H1 (cell line): Measurements from ENCODE around the gene TMEM120B. TPM values are rescaled to one million over a fixed set of nuclear protein-coding genes. Genes with fewer than 3 reads are reported as not detected.
"Not testable (repeated sequence)": the region's sequence is repeated elsewhere in the genome, so short reads cannot be mapped to it uniquely, and the experiment has no call there.

Experiments used
- CTCF ChIA-PET: fragments of 300-600 bp; sonication (Branson Sonifier 250); formaldehyde crosslinking; loops from one replicate; lab custom pipeline; 2021; ENCODE audit not compliant: partially characterized antibody; lab: Charles Lee
- POLR2A ChIA-PET: fragments of 300-600 bp; sonication (Branson Sonifier 250); formaldehyde crosslinking; loops from one replicate; lab custom pipeline; 2021; ENCODE audit warnings: inconsistent platforms; ENCODE audit not compliant: partially characterized antibody; lab: Charles Lee
- DNase-seq, 2 experiments: peaks; one replicate each; pipeline versions ENCODE4 v3.0.0 to v3.0.0-alpha.2; 2010 to 2022; ENCODE audit warnings: low spot score in 2 of 2, low read depth in 1 of 2, mixed read lengths in 1 of 2
- FAIRE-seq: peaks from 2 replicates; lab custom pipeline; 2011; peaks lifted over from hg19 to GRCh38; lab: Jason Lieb, UNC
- H2AFZ ChIP-seq: 2 replicates; pipeline ENCODE4 v1.8.1; 2012; ENCODE audit warnings: low read length, inconsistent platforms
- H2AK5ac ChIP-seq: 2 replicates; pipeline ENCODE4 v1.6.1; 2013; ENCODE audit warnings: low read depth, low read length
- H2BK120ac ChIP-seq: replicated peaks from 2 replicates; pipeline ENCODE3; 2013; ENCODE audit warnings: low read depth, low read length, inconsistent platforms
- H2BK12ac ChIP-seq: 2 replicates; pipeline ENCODE4 v1.6.1; 2013; ENCODE audit warnings: low read depth, low read length
- H2BK15ac ChIP-seq: 2 replicates; pipeline ENCODE4 v1.6.1; 2013; ENCODE audit warnings: low read length
- H2BK20ac ChIP-seq: 2 replicates; pipeline ENCODE4 v1.6.1; 2013; ENCODE audit warnings: low read length
- H2BK5ac ChIP-seq: 2 replicates; pipeline ENCODE4 v1.6.1; 2013; ENCODE audit warnings: low read depth, low read length
- H3K14ac ChIP-seq: 2 replicates; pipeline ENCODE4 v1.6.1; 2013; ENCODE audit warnings: inconsistent platforms; ENCODE audit not compliant: insufficient read length
- H3K18ac ChIP-seq: 2 replicates; pipeline ENCODE4 v1.6.1; 2013; ENCODE audit warnings: low read length; ENCODE audit errors: extremely low read depth
- H3K23ac ChIP-seq: 2 replicates; pipeline ENCODE4 v1.6.1; 2013; ENCODE audit warnings: inconsistent platforms; ENCODE audit not compliant: insufficient read length
- H3K23me2 ChIP-seq: 2 replicates; pipeline ENCODE4 v1.6.1; 2013; ENCODE audit warnings: low read depth, low read length
- H3K27ac ChIP-seq: 2 replicates; pipeline ENCODE4 v1.6.1; 2011; ENCODE audit warnings: low read depth, low read length, inconsistent platforms
- H3K27me3 ChIP-seq, 4 experiments: replicated peaks in 1 of 4; 1 replicate in 1 of 4; 2 replicates in 3 of 4; pipeline versions ENCODE4 v1.6.1 to v1.8.1; 2011 to 2013; ENCODE audit warnings: low read length in 3 of 4, mild to moderate bottlenecking in 3 of 4, inconsistent platforms in 2 of 4, mixed read lengths in 2 of 4, moderate library complexity in 1 of 4; ENCODE audit not compliant: control insufficient read depth in 3 of 4, insufficient read depth in 3 of 4; ENCODE audit errors: extremely low read depth in 1 of 4
- H3K36me3 ChIP-seq, 4 experiments: 2 replicates each; pipeline versions ENCODE4 v1.6.1 to v1.8.1; 2011 to 2013; ENCODE audit warnings: mild to moderate bottlenecking in 4 of 4, low read length in 3 of 4, moderate library complexity in 2 of 4, control low read depth in 1 of 4, inconsistent platforms in 1 of 4; ENCODE audit not compliant: insufficient read depth in 4 of 4, control insufficient read depth in 2 of 4
- H3K4ac ChIP-seq: replicated peaks from 2 replicates; pipeline ENCODE3; 2013; ENCODE audit warnings: low read length, low read depth, mixed read lengths, inconsistent platforms; ENCODE audit not compliant: insufficient read length
- H3K4me1 ChIP-seq, 4 experiments: replicated peaks in 1 of 4; 1 replicate in 1 of 4; 2 replicates in 3 of 4; pipeline versions ENCODE4 v1.6.1 to v1.8.1; 2011 to 2013; ENCODE audit warnings: low read length in 3 of 4, inconsistent platforms in 2 of 4, mixed read lengths in 1 of 4; ENCODE audit not compliant: insufficient read depth in 4 of 4, control insufficient read depth in 3 of 4
- H3K4me2 ChIP-seq, 2 experiments: 2 replicates each; pipeline versions ENCODE4 v1.6.1 to v1.8.1; 2011 to 2013; ENCODE audit warnings: low read depth in 2 of 2, low read length in 2 of 2, control low read depth in 1 of 2, inconsistent platforms in 1 of 2, mild to moderate bottlenecking in 1 of 2; ENCODE audit not compliant: insufficient read depth in 1 of 2
- H3K4me3 ChIP-seq, 4 experiments: fragments of 200-600, 300-600 bp in 1 of 4; sonication (generic), shearing (Covaris generic), sonication (Bioruptor Twin) in 1 of 4; 2 replicates each; pipeline versions ENCODE4 v1.5.1 to v1.8.1; 2011 to 2016; ENCODE audit warnings: low read length in 4 of 4, low read depth in 3 of 4, control low read depth in 2 of 4, inconsistent platforms in 2 of 4, mild to moderate bottlenecking in 2 of 4, mixed read lengths in 1 of 4, moderate library complexity in 1 of 4; ENCODE audit not compliant: insufficient read depth in 2 of 4; ENCODE audit errors: extremely low read depth in 1 of 4
- H3K56ac ChIP-seq: replicated peaks from 2 replicates; pipeline ENCODE3; 2013; ENCODE audit warnings: low read depth, mild to moderate bottlenecking, mixed read lengths, low read length, inconsistent platforms; ENCODE audit not compliant: insufficient read length
- H3K79me1 ChIP-seq: 2 replicates; pipeline ENCODE4 v1.6.1; 2013; ENCODE audit warnings: low read depth, low read length, control low read depth
- H3K79me2 ChIP-seq, 2 experiments: 2 replicates each; pipeline versions ENCODE4 v1.6.1 to v1.8.1; 2012 to 2013; ENCODE audit warnings: low read length in 2 of 2, mild to moderate bottlenecking in 2 of 2, inconsistent platforms in 1 of 2; ENCODE audit not compliant: insufficient read depth in 2 of 2, control insufficient read depth in 1 of 2
- H3K9ac ChIP-seq, 4 experiments: replicated peaks in 1 of 4; 1 replicate in 1 of 4; 2 replicates in 3 of 4; pipeline versions ENCODE4 v1.6.1 to v1.8.1; 2011 to 2013; ENCODE audit warnings: low read depth in 3 of 4, low read length in 3 of 4, control low read depth in 2 of 4, mild to moderate bottlenecking in 2 of 4, moderate library complexity in 2 of 4, inconsistent platforms in 1 of 4; ENCODE audit errors: extremely low read depth in 1 of 4
- H3K9me3 ChIP-seq, 2 experiments: 2 replicates each; pipeline versions ENCODE4 v1.6.1 to v1.8.1; 2012 to 2013; ENCODE audit warnings: mild to moderate bottlenecking in 2 of 2, moderate library complexity in 2 of 2, control low read depth in 1 of 2, inconsistent platforms in 1 of 2, low read depth in 1 of 2, low read length in 1 of 2, mixed read lengths in 1 of 2; ENCODE audit not compliant: insufficient read depth in 2 of 2
- H4K20me1 ChIP-seq, 2 experiments: replicated peaks in 1 of 2; 2 replicates each; pipeline versions ENCODE3 to v1.8.1; 2011 to 2013; ENCODE audit warnings: inconsistent platforms in 2 of 2, low read length in 2 of 2, mild to moderate bottlenecking in 1 of 2; ENCODE audit not compliant: insufficient read depth in 2 of 2, control insufficient read depth in 1 of 2
- H4K5ac ChIP-seq: 2 replicates; pipeline ENCODE4 v1.6.1; 2013; ENCODE audit warnings: low read length, low read depth, mixed read lengths, inconsistent platforms; ENCODE audit not compliant: insufficient read length
- H4K8ac ChIP-seq: 2 replicates; pipeline ENCODE4 v1.8.0; 2013; ENCODE audit warnings: mild to moderate bottlenecking, moderate library complexity, low read length, inconsistent platforms; ENCODE audit not compliant: insufficient read depth; ENCODE audit errors: extremely low read depth
- H4K91ac ChIP-seq: replicated peaks from 2 replicates; pipeline ENCODE3; 2013; ENCODE audit warnings: low read length, mixed read lengths, inconsistent platforms; ENCODE audit not compliant: insufficient read length
- BACH1 ChIP-seq: IDR thresholded peaks from 2 replicates; pipeline ENCODE4 v1.6.1; 2012; ENCODE audit warnings: low read length, improper control_type of control experiment
- CHD1 ChIP-seq: IDR thresholded peaks from 2 replicates; pipeline ENCODE4 v1.6.1; 2012; ENCODE audit warnings: low read depth, low read length, improper control_type of control experiment
- CREB1 ChIP-seq: IDR thresholded peaks from 2 replicates; pipeline ENCODE4 v1.6.1; 2012; ENCODE audit warnings: inconsistent platforms
- E2F6 ChIP-seq: IDR thresholded peaks from 2 replicates; pipeline ENCODE4 v1.6.1; 2012; ENCODE audit warnings: inconsistent platforms
- EZH2 ChIP-seq: fragments of 200-600 bp; sonication (generic); IDR thresholded peaks from 2 replicates; pipeline ENCODE4 v1.7.1; 2012; ENCODE audit warnings: low read depth, mild to moderate bottlenecking, moderate library complexity, low read length, inconsistent platforms; ENCODE audit not compliant: severe bottlenecking
- KDM4A ChIP-seq: IDR thresholded peaks from one replicate; pipeline ENCODE4 v1.7.1; 2012; ENCODE audit warnings: low read depth, mild to moderate bottlenecking, moderate library complexity, low read length, inconsistent platforms; ENCODE audit not compliant: severe bottlenecking
- NANOG ChIP-seq: IDR thresholded peaks from 2 replicates; pipeline ENCODE4 v1.6.1; 2011; ENCODE audit warnings: low read length, low read depth, mild to moderate bottlenecking, inconsistent platforms; ENCODE audit not compliant: insufficient read depth, poor library complexity, severe bottlenecking
- RAD21 ChIP-seq, 2 experiments: IDR thresholded peaks in 1 of 2; conservative IDR thresholded peaks in 1 of 2; 2 replicates each; pipeline ENCODE4 v1.6.1; 2011; ENCODE audit warnings: low read depth in 2 of 2, low read length in 2 of 2, improper control_type of control experiment in 1 of 2, inconsistent platforms in 1 of 2, mild to moderate bottlenecking in 1 of 2, moderate library complexity in 1 of 2
- SAP30 ChIP-seq: fragments of 300-600 bp; sonication (generic); IDR thresholded peaks from 2 replicates; pipeline ENCODE4 v1.7.1; 2012; ENCODE audit warnings: low read length, moderate library complexity, mild to moderate bottlenecking, inconsistent platforms; ENCODE audit not compliant: insufficient read depth, insufficient replicate concordance
- SP1 ChIP-seq: IDR thresholded peaks from 2 replicates; pipeline ENCODE4 v1.6.1; 2011; ENCODE audit warnings: low read depth, low read length
- SRF ChIP-seq: IDR thresholded peaks from 2 replicates; pipeline ENCODE4 v1.6.1; 2011; ENCODE audit warnings: mild to moderate bottlenecking, low read depth, low read length, moderate library complexity
- WGBS, 2 experiments: shearing (Covaris generic) in 1 of 2; methylation state at CpG; one replicate each; pipeline versions ENCODE4 v1.1.6 to v1.1.7; 2013 to 2015; ENCODE audit warnings: low lambda C conversion rate in 2 of 2, mixed read lengths in 2 of 2, inconsistent platforms in 1 of 2, low coverage in 1 of 2, missing lambda C conversion rate in 1 of 2; ENCODE audit not compliant: insufficient replicate concordance in 2 of 2, insufficient coverage in 1 of 2, insufficient read length in 1 of 2; ENCODE audit errors: extremely low coverage in 1 of 2, missing lambda C conversion rate in 1 of 2; 5-methylcytosine and 5-hydroxymethylcytosine counted together
- polyA plus RNA-seq, 7 experiments: library from polyadenylated mRNA; depleted of rRNA in 3 of 7; stranded (reverse) in 5 of 7; unstranded in 2 of 7; fragments of >200 nt in 5 of 7; fragments of 200-250 nt in 2 of 7; gene quantifications; 1 replicate in 5 of 7; 2 replicates in 1 of 7; 4 replicates in 1 of 7; pipeline versions ENCODE4 v1.2.1 to v1.2.3, GENCODE V29; 2011 to 2013; ENCODE audit warnings: missing spikeins in 2 of 7, mixed read lengths in 2 of 7
- total RNA-seq: library from RNA; stranded (reverse); fragmentation: NEBNext Ultra II Directional; extraction: Animal tissue kit (Norgen Biotek cat#: 25700); gene quantifications from 2 replicates; pipeline ENCODE4 v1.2.1, GENCODE V29; 2021

TMEM120B gene
- total and polyA plus RNA-seq, 2 of the 8 experiments (the other 6 are each of a cell fraction or from before 2014, with no cell fraction given), result 22.0 to 29.1 TPM

- TF ChIP-seq CREB1 (no peak), SP1 (no peak), E2F6 (no peak), SRF (no peak), KDM4A (no peak), BACH1 (no peak), NANOG (no peak), EZH2 (no peak), SAP30 (no peak), RAD21 (IDR thresholded peaks at IDR 0.05 in 1 of 2, conservative IDR thresholded peaks at IDR 0.05 in 1 of 2; ENCODE audit: low read depth in 2 of 2, low read length in 2 of 2) (no peak), CHD1 (no peak)
Observed at GRCh38 chr12:121689430-121689829, 23.1 kb upstream of the TMEM120B start (continued).

GRCh38 chr12:121692744-121693143, 19.8 kb upstream of the TMEM120B start:
- WGBS, 2 experiments, result 95% methylated on average over 2 of the region's 3 CpGs; no CpG with 5 or more reads in 1 of the 2 experiments
- not testable (repeated sequence) for H3K36me3 ChIP-seq, H3K9ac ChIP-seq, H3K4ac ChIP-seq, H2AFZ ChIP-seq, FAIRE-seq, H2BK20ac ChIP-seq, H3K79me1 ChIP-seq, H3K4me1 ChIP-seq, H3K18ac ChIP-seq, H2BK5ac ChIP-seq, H4K91ac ChIP-seq, H3K56ac ChIP-seq, H3K14ac ChIP-seq, H3K79me2 ChIP-seq, H3K9me3 ChIP-seq, H2BK120ac ChIP-seq, H2BK12ac ChIP-seq, H3K27ac ChIP-seq, H3K4me3 ChIP-seq, H2BK15ac ChIP-seq, H3K27me3 ChIP-seq, H3K4me2 ChIP-seq, H2AK5ac ChIP-seq, DNase-seq, H4K20me1 ChIP-seq, H3K23me2 ChIP-seq, H4K8ac ChIP-seq, H4K5ac ChIP-seq, H3K23ac ChIP-seq
- POLR2A ChIA-PET, result interaction anchor here (0.7 kb wide), 1 partner anchor 156 kb away, joined by 3 read pairs; no protein-coding TSS in a partner anchor
- CTCF ChIA-PET, result interaction anchor here (0.7 to 3.9 kb wide), 8 partner anchors 8 to 210 kb away, joined by 3 to 30 read pairs (median 6); partner anchors contain the start of gene RHOF
